Measurements from ENCODE around the gene THRB. TPM values are rescaled to one million over a fixed set of nuclear protein-coding genes. Genes with fewer than 3 reads are reported as not detected.

Gene THRB
- polyA plus RNA-seq, 1 of the 3 experiments (the other 2 are of a cell fraction) = 0.02 TPM

GRCh38 chr3:24202071-24202470 is 292.6 kb downstream of the THRB start:
- ChIA-PET POLR2A (no interaction called here), CTCF (interaction anchor here (0.7 to 2.3 kb wide), 4 partner anchors 12 to 231 kb away, joined by 3 to 10 read pairs (median 4); no protein-coding TSS in a partner anchor)
- WGBS (ENCODE audit: low lambda C conversion rate) = 78% methylated on average over 2 of the region's 2 CpGs
- no peaks in the 10 kb centered on the region for H3K79me2 ChIP-seq (ENCODE audit: insufficient read depth)
- H3K36me3 ChIP-seq (replicated peaks in 1 of 2; ENCODE audit: control insufficient read depth in 1 of 2, insufficient read depth in 2 of 2, low read length in 1 of 2) = no peaks in the 10 kb centered on the region
- DNase-seq = no peak
- H3K27ac ChIP-seq (ENCODE audit: low read depth in 2 of 2, low read length in 1 of 2) = no peak overlapping the region
- TF ChIP-seq TCF12 (IDR thresholded peaks at IDR 0.05) (peak; percentile 33; the same call in 1 of the 2 replicates), RAD21 (IDR thresholded peaks at IDR 0.05; ENCODE audit: low read length) (no peak)
- H3K4me1 ChIP-seq (ENCODE audit: control insufficient read depth in 1 of 2, insufficient read depth in 2 of 2, low read depth in 1 of 2, low read length in 1 of 2) = peaks cover 8 to 32% of the 10 kb centered on the region in 2 experiments; a peak in 3 of 4 replicates
- peaks cover 4% of the 10 kb centered on the region for H3F3A ChIP-seq (replicated peaks; ENCODE audit: insufficient read depth)
- H2AFZ ChIP-seq (ENCODE audit: low read depth) = no peak overlapping the region
- H3K9me2 ChIP-seq = no peaks in the 10 kb centered on the region
- H3K9me3 ChIP-seq = no peaks in the 10 kb centered on the region
- H4K20me1 ChIP-seq (ENCODE audit: insufficient read depth) = no peaks in the 10 kb centered on the region
- no peak overlapping the region for H3K4me2 ChIP-seq
- H3K27me3 ChIP-seq (ENCODE audit: insufficient read depth) = no peaks in the 10 kb centered on the region
- H3K9ac ChIP-seq = no peak overlapping the region
- no peak overlapping the region for H3K4me3 ChIP-seq (ENCODE audit: low read depth in 2 of 2, low read length in 1 of 2)

GRCh38 chr3:24201301-24201700 is 293.3 kb downstream of the THRB start:
- no peaks in the 10 kb centered on the region for H3K9me2 ChIP-seq
- DNase-seq = no peak
- H3K27me3 ChIP-seq (ENCODE audit: insufficient read depth) = no peaks in the 10 kb centered on the region
- H2AFZ ChIP-seq (ENCODE audit: low read depth) = no peak overlapping the region
- H3K4me3 ChIP-seq (ENCODE audit: low read depth in 2 of 2, low read length in 1 of 2) = no peak overlapping the region
- no peak overlapping the region for H3K9ac ChIP-seq
- no peak overlapping the region for H3K4me2 ChIP-seq
- H4K20me1 ChIP-seq (ENCODE audit: insufficient read depth) = no peaks in the 10 kb centered on the region
- H3F3A ChIP-seq (replicated peaks; ENCODE audit: insufficient read depth) = peaks cover 10% of the 10 kb centered on the region
- no peaks in the 10 kb centered on the region for H3K79me2 ChIP-seq (ENCODE audit: insufficient read depth)
- no peaks in the 10 kb centered on the region for H3K36me3 ChIP-seq (replicated peaks in 1 of 2; ENCODE audit: control insufficient read depth in 1 of 2, insufficient read depth in 2 of 2, low read length in 1 of 2)
- WGBS (ENCODE audit: low lambda C conversion rate) = 89% methylated on average over 1 of the region's 1 CpG
- no peaks in the 10 kb centered on the region for H3K9me3 ChIP-seq
- POLR2A ChIA-PET = no interaction called here
- peaks cover 8 to 32% of the 10 kb centered on the region in 2 experiments; a peak in 3 of 4 replicates for H3K4me1 ChIP-seq (ENCODE audit: control insufficient read depth in 1 of 2, insufficient read depth in 2 of 2, low read depth in 1 of 2, low read length in 1 of 2)
- TF ChIP-seq TEAD4 (IDR thresholded peaks at IDR 0.05; ENCODE audit: borderline replicate concordance, insufficient read depth) (no peak), FOSL2 (IDR thresholded peaks at IDR 0.05; ENCODE audit: borderline replicate concordance, low read depth) (peak; percentile 17; the same call in 1 of the 2 replicates)
- CTCF ChIA-PET = no interaction called here
- H3K27ac ChIP-seq (ENCODE audit: low read depth in 2 of 2, low read length in 1 of 2) = peak overlapping the region in 1 of 2 experiments; percentile 98; a peak in 2 of 4 replicates

GRCh38 chr3:24199775-24200247 is 294.8 kb downstream of the THRB start:
- peak; percentile 44 for DNase-seq
- Histone ChIP-seq H2AFZ (ENCODE audit: low read depth) (no peak overlapping the region), H3K36me3 (replicated peaks in 1 of 2; ENCODE audit: control insufficient read depth in 1 of 2, insufficient read depth in 2 of 2, low read length in 1 of 2) (no peaks in the 10 kb centered on the region), H3K9me3 (no peaks in the 10 kb centered on the region), H3K9me2 (no peaks in the 10 kb centered on the region), H3K27me3 (ENCODE audit: insufficient read depth) (no peaks in the 10 kb centered on the region), H3K27ac (ENCODE audit: low read depth in 2 of 2, low read length in 1 of 2) (peak overlapping the region; percentile 58 to 98; a peak in 3 of 4 replicates), H3K79me2 (ENCODE audit: insufficient read depth) (no peaks in the 10 kb centered on the region), H3K4me3 (ENCODE audit: low read depth in 2 of 2, low read length in 1 of 2) (no peak overlapping the region), H4K20me1 (ENCODE audit: insufficient read depth) (no peaks in the 10 kb centered on the region), H3K4me1 (ENCODE audit: control insufficient read depth in 1 of 2, insufficient read depth in 2 of 2, low read depth in 1 of 2, low read length in 1 of 2) (peaks cover 8 to 34% of the 10 kb centered on the region in 2 experiments; a peak in 3 of 4 replicates), H3K4me2 (0 out of 2 replicates have a peak overlapping the region, but pooled peaks have one; percentile 11), H3F3A (replicated peaks; ENCODE audit: insufficient read depth) (peaks cover 12% of the 10 kb centered on the region), H3K9ac (no peak overlapping the region)
- ChIA-PET POLR2A (no interaction called here), CTCF (interaction anchor here (0.8 to 2.3 kb wide), 3 partner anchors 9 to 200 kb away, joined by 4 to 8 read pairs (median 5); no protein-coding TSS in a partner anchor)
- 11% methylated on average over 5 of the region's 5 CpGs for WGBS (ENCODE audit: low lambda C conversion rate)
- TF ChIP-seq IRF3 (IDR thresholded peaks at IDR 0.05; ENCODE audit: low read depth, low read length) = no peak
- TF ChIP-seq MEF2A (IDR thresholded peaks at IDR 0.05; ENCODE audit: borderline replicate concordance, low read depth) = peak; percentile 68; the same call in 1 of the 2 replicates
- peak; percentile 95 for TF ChIP-seq TCF12 (IDR thresholded peaks at IDR 0.05)
- TF ChIP-seq ELF1 (IDR thresholded peaks at IDR 0.05) = no peak
- TF ChIP-seq TAF1 (IDR thresholded peaks at IDR 0.05; ENCODE audit: borderline replicate concordance, low read depth, low read length) = no peak
- TF ChIP-seq GATA2 (CRISPR knock-in tag; IDR thresholded peaks at IDR 0.05) = no peak; the same call in 1 of the 2 replicates
- TF ChIP-seq SMC3 (IDR thresholded peaks at IDR 0.05; ENCODE audit: low read depth, low read length) = no peak
- TF ChIP-seq GABPA (IDR thresholded peaks at IDR 0.05; ENCODE audit: low read depth) = no peak
- peak; percentile 72 for TF ChIP-seq RCOR1 (IDR thresholded peaks at IDR 0.05; ENCODE audit: low read length)
- TF ChIP-seq NRF1 (IDR thresholded peaks at IDR 0.05; ENCODE audit: low read depth, low read length) = no peak
- peak; percentile 70; the same call in 1 of the 2 replicates for TF ChIP-seq YY1 (IDR thresholded peaks at IDR 0.05; ENCODE audit: low read depth)
- TF ChIP-seq TEAD4 (IDR thresholded peaks at IDR 0.05; ENCODE audit: borderline replicate concordance, insufficient read depth) = peak; percentile 90
- TF ChIP-seq FOXM1 (IDR thresholded peaks at IDR 0.05; ENCODE audit: low read depth) = peak; percentile 90
- TF ChIP-seq SIN3A (IDR thresholded peaks at IDR 0.05; ENCODE audit: borderline replicate concordance, low read depth, low read length) = no peak
- TF ChIP-seq EP300 (IDR thresholded peaks at IDR 0.05; ENCODE audit: borderline replicate concordance in 1 of 2, low read depth in 1 of 2, low read length in 1 of 2) = peak; percentile 85 to 95
- peak; percentile 56 for TF ChIP-seq CHD2 (IDR thresholded peaks at IDR 0.05; ENCODE audit: low read length, partially characterized antibody)
- TF ChIP-seq POLR2AphosphoS5 (IDR thresholded peaks at IDR 0.05; ENCODE audit: low read depth, low read length) = peak; percentile 73; the same call in 1 of the 2 replicates
- TF ChIP-seq MXI1 (IDR thresholded peaks at IDR 0.05; ENCODE audit: low read depth, low read length) = peak; percentile 56
